ENCODE measurements around the gene PON3.

DNA sequence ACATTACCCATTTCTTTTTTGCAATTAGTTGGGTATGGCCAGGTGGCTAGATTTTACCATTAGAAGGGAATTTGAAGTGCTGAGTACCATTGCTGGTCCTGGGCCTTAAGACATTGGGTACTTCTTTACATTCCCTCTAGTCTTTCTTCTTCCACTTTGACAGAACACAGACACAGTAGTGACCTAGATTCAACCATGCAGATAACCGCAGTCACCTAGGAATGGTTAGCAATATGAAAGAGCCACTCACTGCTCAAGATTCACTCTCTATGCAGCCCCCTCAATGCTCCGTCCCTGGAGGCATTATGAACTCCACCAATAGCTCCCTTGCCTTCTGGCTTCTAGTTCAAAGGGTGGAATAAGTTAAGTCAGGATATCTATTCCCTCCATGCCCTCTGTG is 55.7 kb downstream of the PON3 start:
- TF ChIP-seq, protein P1, sequence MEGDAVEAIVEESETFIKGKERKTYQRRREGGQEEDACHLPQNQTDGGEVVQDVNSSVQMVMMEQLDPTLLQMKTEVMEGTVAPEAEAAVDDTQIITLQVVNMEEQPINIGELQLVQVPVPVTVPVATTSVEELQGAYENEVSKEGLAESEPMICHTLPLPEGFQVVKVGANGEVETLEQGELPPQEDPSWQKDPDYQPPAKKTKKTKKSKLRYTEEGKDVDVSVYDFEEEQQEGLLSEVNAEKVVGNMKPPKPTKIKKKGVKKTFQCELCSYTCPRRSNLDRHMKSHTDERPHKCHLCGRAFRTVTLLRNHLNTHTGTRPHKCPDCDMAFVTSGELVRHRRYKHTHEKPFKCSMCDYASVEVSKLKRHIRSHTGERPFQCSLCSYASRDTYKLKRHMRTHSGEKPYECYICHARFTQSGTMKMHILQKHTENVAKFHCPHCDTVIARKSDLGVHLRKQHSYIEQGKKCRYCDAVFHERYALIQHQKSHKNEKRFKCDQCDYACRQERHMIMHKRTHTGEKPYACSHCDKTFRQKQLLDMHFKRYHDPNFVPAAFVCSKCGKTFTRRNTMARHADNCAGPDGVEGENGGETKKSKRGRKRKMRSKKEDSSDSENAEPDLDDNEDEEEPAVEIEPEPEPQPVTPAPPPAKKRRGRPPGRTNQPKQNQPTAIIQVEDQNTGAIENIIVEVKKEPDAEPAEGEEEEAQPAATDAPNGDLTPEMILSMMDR (IDR thresholded peaks at IDR 0.05; ENCODE audit: low read depth, low read length), result no peak
- TF ChIP-seq POLR2A (IDR thresholded peaks at IDR 0.05; ENCODE audit: extremely low read depth, insufficient read length) (no peak), MAX (IDR thresholded peaks at IDR 0.05; ENCODE audit: low read depth, low read length) (no peak)

All from NB4 (cell line).